WERI-Rb-1 (cell line): Measurements from ENCODE around the gene GMDS.
A peak's percentile ranks its signal among the peaks of the same experiment; 100 is the strongest.

ENCODE experiments used
- DNase-seq: peaks from one replicate; pipeline ENCODE4 v3.0.0-alpha.2; 2020
- H3K27ac ChIP-seq: fragments of 250-450 bp; sonication (Bioruptor Pico); 2 replicates; pipeline ENCODE4 v1.5.1; 2020; ENCODE audit warnings: mild to moderate bottlenecking, moderate library complexity
- H3K27me3 ChIP-seq: fragments of 250-450 bp; sonication (Bioruptor Pico); 2 replicates; pipeline ENCODE4 v1.5.1; 2021; ENCODE audit warnings: mild to moderate bottlenecking, low read depth, moderate library complexity; ENCODE audit not compliant: insufficient read depth, severe bottlenecking
- H3K36me3 ChIP-seq: fragments of 250-450 bp; sonication (Bioruptor Pico); 2 replicates; pipeline ENCODE4 v1.5.1; 2020; ENCODE audit warnings: mild to moderate bottlenecking, moderate library complexity
- H3K4me3 ChIP-seq: 2 replicates; pipeline ENCODE4 v1.5.1; 2011; ENCODE audit warnings: low read depth, mild to moderate bottlenecking, control low read depth, low read length
- H3K9me3 ChIP-seq: fragments of 250-450 bp; sonication (Bioruptor Pico); 2 replicates; pipeline ENCODE4 v1.5.1; 2021; ENCODE audit warnings: mild to moderate bottlenecking, moderate library complexity; ENCODE audit not compliant: severe bottlenecking
- CTCF ChIP-seq: IDR thresholded peaks from 2 replicates; pipeline ENCODE4 v1.5.1; 2011; ENCODE audit warnings: low read depth, mild to moderate bottlenecking, control low read depth, inconsistent platforms, low read length

Gene GMDS

GRCh38 chr6:1770968-1771723, 474.3 kb downstream of the GMDS start:
- TF ChIP-seq CTCF, result no peak
- no peak overlapping the region for H3K4me3 ChIP-seq
- DNase-seq, result no peak

GRCh38 chr6:1770435-1770843, 475.0 kb downstream of the GMDS start:
- Histone ChIP-seq H3K36me3 (no peaks in the 10 kb centered on the region), H3K4me3 (no peak overlapping the region), H3K27ac (no peak overlapping the region), H3K9me3 (no peaks in the 10 kb centered on the region), H3K27me3 (no peaks in the 10 kb centered on the region)
- no peak for TF ChIP-seq CTCF
- no peak for DNase-seq

More at GRCh38 chr6:1770968-1771723, 474.3 kb downstream of the GMDS start:
- Histone ChIP-seq H3K27me3 (no peaks in the 10 kb centered on the region), H3K27ac (no peak overlapping the region), H3K9me3 (no peaks in the 10 kb centered on the region), H3K36me3 (no peaks in the 10 kb centered on the region)

- no peaks in the 10 kb centered on the region for H3K27me3 ChIP-seq
- DNase-seq, result peak; percentile 84
- H3K36me3 ChIP-seq, result no peaks in the 10 kb centered on the region
- peak overlapping the region; percentile 31 for H3K4me3 ChIP-seq
- H3K9me3 ChIP-seq, result no peaks in the 10 kb centered on the region
- no peak for TF ChIP-seq CTCF
- H3K27ac ChIP-seq, result 0 out of 2 replicates have a peak overlapping the region, but pooled peaks have one; percentile 3
These were observed 477.7 kb downstream of the GMDS start for GRCh38 chr6:1767481-1768246.

GRCh38 chr6:1766654-1767053, 478.8 kb downstream of the GMDS start:
- no peak overlapping the region for H3K4me3 ChIP-seq
- H3K9me3 ChIP-seq, result no peaks in the 10 kb centered on the region
- no peak for TF ChIP-seq CTCF
- H3K36me3 ChIP-seq, result no peaks in the 10 kb centered on the region
- H3K27ac ChIP-seq, result no peak overlapping the region
- DNase-seq, result no peak
- H3K27me3 ChIP-seq, result no peaks in the 10 kb centered on the region

GRCh38 chr6:1765160-1765903, 480.1 kb downstream of the GMDS start:
- no peak overlapping the region for H3K4me3 ChIP-seq
- DNase-seq, result no peak
- no peaks in the 10 kb centered on the region for H3K36me3 ChIP-seq
- no peaks in the 10 kb centered on the region for H3K9me3 ChIP-seq
- TF ChIP-seq CTCF, result no peak
- H3K27ac ChIP-seq, result no peak overlapping the region
- H3K27me3 ChIP-seq, result no peaks in the 10 kb centered on the region
